ENCODE results near the gene EMC6.

EMC6 gene

GRCh38 chr17:3656353-3656752 lies 12.3 kb upstream of the EMC6 start:
- Histone ChIP-seq H3K79me1 (ENCODE audit: low read depth, low read length) (peaks cover 1% of the 10 kb centered on the region), H3K9ac (ENCODE audit: low read depth, low read length, poor library complexity) (peak overlapping the region; percentile 44), H2BK12ac (ENCODE audit: low read length) (no peak overlapping the region), H3K4me3 (ENCODE audit: low read length in 2 of 2) (no peak overlapping the region), H3K36me3 (replicated peaks in 1 of 2; ENCODE audit: control insufficient read depth in 2 of 2, insufficient read depth in 2 of 2, low read length in 2 of 2) (peaks cover 7 to 18% of the 10 kb centered on the region in 2 donors), H3K27ac (replicated peaks; ENCODE audit: low read length) (no peak overlapping the region), H3K14ac (ENCODE audit: low read length) (peak overlapping the region; percentile 82), H3K4ac (ENCODE audit: low read length) (peak overlapping the region; percentile 23), H3K27me3 (ENCODE audit: control insufficient read depth in 3 of 3, insufficient read depth in 3 of 3, low read depth in 1 of 3, low read length in 3 of 3) (no peaks in the 10 kb centered on the region), H3K9me3 (replicated peaks in 1 of 2; ENCODE audit: control insufficient read depth in 2 of 2, insufficient read depth in 1 of 2, low read depth in 1 of 2, low read length in 2 of 2) (no peaks in the 10 kb centered on the region), H4K8ac (ENCODE audit: low read depth, low read length) (no peak overlapping the region), H3K4me1 (ENCODE audit: control insufficient read depth in 2 of 2, insufficient read depth in 1 of 2, low read depth in 1 of 2, low read length in 2 of 2) (peaks cover 0 to 3% of the 10 kb centered on the region in 2 donors), H2BK120ac (ENCODE audit: low read depth, low read length) (no peak overlapping the region), H2AFZ (ENCODE audit: low read length) (no peak overlapping the region), H3K4me2 (ENCODE audit: insufficient read depth, low read length, poor library complexity, severe bottlenecking) (no peak overlapping the region), H2AK5ac (ENCODE audit: low read depth, low read length) (no peak overlapping the region), H2BK5ac (ENCODE audit: low read length) (no peak overlapping the region), H4K91ac (ENCODE audit: low read depth, low read length, poor library complexity) (no peak overlapping the region), H3K23ac (ENCODE audit: low read depth, low read length, poor library complexity) (peak overlapping the region; percentile 73), H3K18ac (ENCODE audit: low read length) (no peak overlapping the region), H2BK15ac (ENCODE audit: low read length) (no peak overlapping the region)
- no CpG with 5 or more reads among the region's 16 CpGs for WGBS, 2 donors (ENCODE audit: extremely low coverage in 2 of 2, insufficient read length in 2 of 2, insufficient replicate concordance in 1 of 2)
- DNase-seq (ENCODE audit: low spot score) = no peak

GRCh38 chr17:3656755-3657587 lies 11.6 kb upstream of the EMC6 start:
- Histone ChIP-seq H3K4me3 (ENCODE audit: low read length in 2 of 2) (no peak overlapping the region), H2BK120ac (ENCODE audit: low read depth, low read length) (no peak overlapping the region), H3K14ac (ENCODE audit: low read length) (peak overlapping the region; percentile 82), H3K27ac (replicated peaks; ENCODE audit: low read length) (no peak overlapping the region), H3K79me1 (ENCODE audit: low read depth, low read length) (peaks cover 1% of the 10 kb centered on the region), H3K23ac (ENCODE audit: low read depth, low read length, poor library complexity) (peak overlapping the region; percentile 73), H3K9ac (ENCODE audit: low read depth, low read length, poor library complexity) (no peak overlapping the region), H3K4me1 (ENCODE audit: control insufficient read depth in 2 of 2, insufficient read depth in 1 of 2, low read depth in 1 of 2, low read length in 2 of 2) (peaks cover 0 to 3% of the 10 kb centered on the region in 2 donors), H2BK5ac (ENCODE audit: low read length) (peak overlapping the region; percentile 60), H2AK5ac (ENCODE audit: low read depth, low read length) (no peak overlapping the region), H2AFZ (ENCODE audit: low read length) (no peak overlapping the region), H3K9me3 (replicated peaks in 1 of 2; ENCODE audit: control insufficient read depth in 2 of 2, insufficient read depth in 1 of 2, low read depth in 1 of 2, low read length in 2 of 2) (no peaks in the 10 kb centered on the region), H2BK12ac (ENCODE audit: low read length) (no peak overlapping the region), H3K4me2 (ENCODE audit: insufficient read depth, low read length, poor library complexity, severe bottlenecking) (no peak overlapping the region), H3K36me3 (replicated peaks in 1 of 2; ENCODE audit: control insufficient read depth in 2 of 2, insufficient read depth in 2 of 2, low read length in 2 of 2) (peaks cover 8 to 20% of the 10 kb centered on the region in 2 donors), H2BK15ac (ENCODE audit: low read length) (no peak overlapping the region), H3K27me3 (ENCODE audit: control insufficient read depth in 3 of 3, insufficient read depth in 3 of 3, low read depth in 1 of 3, low read length in 3 of 3) (no peaks in the 10 kb centered on the region), H3K18ac (ENCODE audit: low read length) (no peak overlapping the region), H3K4ac (ENCODE audit: low read length) (peak overlapping the region; percentile 23), H4K91ac (ENCODE audit: low read depth, low read length, poor library complexity) (no peak overlapping the region), H4K8ac (ENCODE audit: low read depth, low read length) (no peak overlapping the region)
- DNase-seq (ENCODE audit: low spot score) = no peak
- WGBS, 2 donors (ENCODE audit: extremely low coverage in 2 of 2, insufficient read length in 2 of 2, insufficient replicate concordance in 1 of 2) = no CpG with 5 or more reads among the region's 16 CpGs

- Histone ChIP-seq H2BK12ac (ENCODE audit: low read length) (peak overlapping the region; percentile 16), H3K36me3 (replicated peaks in 1 of 2; ENCODE audit: control insufficient read depth in 2 of 2, insufficient read depth in 2 of 2, low read length in 2 of 2) (peaks cover 8 to 23% of the 10 kb centered on the region in 2 donors), H3K4ac (ENCODE audit: low read length) (no peak overlapping the region), H3K79me1 (ENCODE audit: low read depth, low read length) (peaks cover 1% of the 10 kb centered on the region), H2AK5ac (ENCODE audit: low read depth, low read length) (no peak overlapping the region), H3K27me3 (ENCODE audit: control insufficient read depth in 3 of 3, insufficient read depth in 3 of 3, low read depth in 1 of 3, low read length in 3 of 3) (no peaks in the 10 kb centered on the region), H2BK120ac (ENCODE audit: low read depth, low read length) (no peak overlapping the region), H2BK5ac (ENCODE audit: low read length) (peak overlapping the region; percentile 60), H4K91ac (ENCODE audit: low read depth, low read length, poor library complexity) (no peak overlapping the region), H3K27ac (replicated peaks; ENCODE audit: low read length) (no peak overlapping the region), H2BK15ac (ENCODE audit: low read length) (no peak overlapping the region), H3K4me2 (ENCODE audit: insufficient read depth, low read length, poor library complexity, severe bottlenecking) (no peak overlapping the region), H3K18ac (ENCODE audit: low read length) (no peak overlapping the region), H3K9ac (ENCODE audit: low read depth, low read length, poor library complexity) (no peak overlapping the region), H4K8ac (ENCODE audit: low read depth, low read length) (no peak overlapping the region), H3K4me3 (ENCODE audit: low read length in 2 of 2) (no peak overlapping the region), H3K4me1 (ENCODE audit: control insufficient read depth in 2 of 2, insufficient read depth in 1 of 2, low read depth in 1 of 2, low read length in 2 of 2) (peaks cover 0 to 3% of the 10 kb centered on the region in 2 donors), H3K14ac (ENCODE audit: low read length) (no peak overlapping the region), H3K23ac (ENCODE audit: low read depth, low read length, poor library complexity) (no peak overlapping the region), H3K9me3 (replicated peaks in 1 of 2; ENCODE audit: control insufficient read depth in 2 of 2, insufficient read depth in 1 of 2, low read depth in 1 of 2, low read length in 2 of 2) (no peaks in the 10 kb centered on the region), H2AFZ (ENCODE audit: low read length) (no peak overlapping the region)
- no CpG with 5 or more reads among the region's 7 CpGs for WGBS, 2 donors (ENCODE audit: extremely low coverage in 2 of 2, insufficient read length in 2 of 2, insufficient replicate concordance in 1 of 2)
- DNase-seq (ENCODE audit: low spot score) = no peak
Measured at GRCh38 chr17:3657588-3657869, 11.1 kb upstream of the EMC6 start.

GRCh38 chr17:3657874-3658783 lies 10.5 kb upstream of the EMC6 start:
- H3K27ac ChIP-seq (replicated peaks; ENCODE audit: low read length) = no peak overlapping the region
- peak overlapping the region; percentile 60 for H2BK5ac ChIP-seq (ENCODE audit: low read length)
- H3K23ac ChIP-seq (ENCODE audit: low read depth, low read length, poor library complexity) = no peak overlapping the region
- no peak overlapping the region for H4K8ac ChIP-seq (ENCODE audit: low read depth, low read length)
- H3K4me3 ChIP-seq (ENCODE audit: low read length in 2 of 2) = no peak overlapping the region
- H3K14ac ChIP-seq (ENCODE audit: low read length) = no peak overlapping the region
- peaks cover 0 to 7% of the 10 kb centered on the region in 2 donors for H3K4me1 ChIP-seq (ENCODE audit: control insufficient read depth in 2 of 2, insufficient read depth in 1 of 2, low read depth in 1 of 2, low read length in 2 of 2)
- H3K4ac ChIP-seq (ENCODE audit: low read length) = no peak overlapping the region
- H3K18ac ChIP-seq (ENCODE audit: low read length) = no peak overlapping the region
- no peaks in the 10 kb centered on the region for H3K9me3 ChIP-seq (replicated peaks in 1 of 2; ENCODE audit: control insufficient read depth in 2 of 2, insufficient read depth in 1 of 2, low read depth in 1 of 2, low read length in 2 of 2)
- peaks cover 1% of the 10 kb centered on the region for H3K79me1 ChIP-seq (ENCODE audit: low read depth, low read length)
- H2BK15ac ChIP-seq (ENCODE audit: low read length) = no peak overlapping the region
- peak overlapping the region; percentile 60 for H3K9ac ChIP-seq (ENCODE audit: low read depth, low read length, poor library complexity)
- WGBS, 2 donors (ENCODE audit: extremely low coverage in 2 of 2, insufficient read length in 2 of 2, insufficient replicate concordance in 1 of 2) = no CpG with 5 or more reads among the region's 42 CpGs
- peaks cover 8 to 27% of the 10 kb centered on the region in 2 donors for H3K36me3 ChIP-seq (replicated peaks in 1 of 2; ENCODE audit: control insufficient read depth in 2 of 2, insufficient read depth in 2 of 2, low read length in 2 of 2)
- H3K4me2 ChIP-seq (ENCODE audit: insufficient read depth, low read length, poor library complexity, severe bottlenecking) = no peak overlapping the region
- no peak overlapping the region for H2BK120ac ChIP-seq (ENCODE audit: low read depth, low read length)
- DNase-seq (ENCODE audit: low spot score) = no peak
- H4K91ac ChIP-seq (ENCODE audit: low read depth, low read length, poor library complexity) = no peak overlapping the region
- no peaks in the 10 kb centered on the region for H3K27me3 ChIP-seq (ENCODE audit: control insufficient read depth in 3 of 3, insufficient read depth in 3 of 3, low read depth in 1 of 3, low read length in 3 of 3)
- H2AK5ac ChIP-seq (ENCODE audit: low read depth, low read length) = no peak overlapping the region
- peak overlapping the region; percentile 16 for H2BK12ac ChIP-seq (ENCODE audit: low read length)
- no peak overlapping the region for H2AFZ ChIP-seq (ENCODE audit: low read length)

Data from neuronal stem cell (in vitro differentiated cells).